Activated naive CD4-positive, alpha-beta T cell treated with anti-CD3 and anti-CD28 coated beads, Interleukin-2, amount 10 ng/mL, durations not matched to agents 5 hours and 36 hours (primary cell): ENCODE measurements around the gene CCDC141. TPM values are rescaled to one million over a fixed set of nuclear protein-coding genes. Genes with fewer than 3 reads are reported as not detected.

Experiments
- total RNA-seq, 2 experiments: library from RNA; stranded (reverse); gene quantifications; one replicate each; pipeline ENCODE4 v1.2.3, GENCODE V29; 2021

CCDC141 gene
- total RNA-seq, result 10 to 100 TPM; 11.4 to 13.0 TPM

DNA sequence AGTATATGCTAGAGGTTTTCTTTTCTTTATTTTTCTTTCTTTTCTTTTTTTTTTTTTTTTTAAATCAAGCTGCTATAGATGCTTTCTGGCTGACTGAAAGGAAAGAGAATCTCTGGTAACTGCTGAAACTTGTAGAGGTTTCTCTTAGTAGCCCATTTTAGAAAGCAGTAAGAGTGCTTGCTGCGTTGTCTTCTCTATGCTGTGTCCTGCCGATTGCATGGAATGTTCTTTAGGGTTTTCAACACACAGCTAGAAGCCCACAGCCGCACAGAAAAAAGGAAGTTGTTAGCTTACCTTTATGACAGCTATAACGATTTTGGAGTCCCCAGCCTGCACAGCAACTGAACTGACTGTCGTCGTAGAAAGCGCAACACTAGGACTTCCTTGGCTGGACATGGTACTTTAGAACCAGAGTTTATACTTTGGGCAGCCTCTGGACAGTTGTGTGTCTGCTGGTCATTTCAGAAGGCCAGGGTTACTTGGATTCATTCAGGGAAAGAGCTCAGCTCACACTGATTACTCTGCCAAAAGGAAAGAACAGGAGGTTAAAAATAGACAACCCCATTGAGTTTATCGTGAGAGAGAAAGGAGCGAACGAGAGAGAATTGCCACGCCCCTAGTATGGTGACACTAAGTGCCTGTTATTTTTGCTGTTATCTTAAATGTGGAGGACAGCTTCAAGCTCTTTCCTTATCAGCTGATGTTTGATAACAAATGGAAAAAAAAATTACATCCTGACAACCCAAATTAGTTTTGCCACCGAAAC is at the start of gene CCDC141:
CCDC141 (minus strand) TSS at position 592 of the 766 bp plus-strand sequence; CDS start at position 396, 196 bp downstream.

GRCh38 chr2:178807227-178808008 is 242.5 kb downstream of the CCDC141 start, which contains the start of gene TTN:
Gene TTN, minus strand, starts transcription at chr2:178807423. Its CDS starts 2,781 bp downstream, at chr2:178804642.

Other genes starting within 250 kb of the CCDC141 start
- gene TTN, start 242.7 kb downstream of the CCDC141 start, total RNA-seq, result 10 to 100 TPM; 11.0 to 11.6 TPM
- gene SESTD1, start 214.7 kb upstream of the CCDC141 start, total RNA-seq, result 10 to 100 TPM; 12.6 TPM